GM19467 (cell line): ENCODE measurements around the gene ROR2.
A peak's percentile ranks its signal among the peaks of the same experiment; 100 is the strongest.

Source experiments
- ATAC-seq: cut with Tn5 transposase; IDR thresholded peaks from one replicate; pipeline ENCODE4 v1.9.1; 2021; ENCODE audit warnings: mild to moderate bottlenecking, moderate library complexity; ENCODE audit not compliant: unreplicated experiment

The ROR2 gene

DNA sequence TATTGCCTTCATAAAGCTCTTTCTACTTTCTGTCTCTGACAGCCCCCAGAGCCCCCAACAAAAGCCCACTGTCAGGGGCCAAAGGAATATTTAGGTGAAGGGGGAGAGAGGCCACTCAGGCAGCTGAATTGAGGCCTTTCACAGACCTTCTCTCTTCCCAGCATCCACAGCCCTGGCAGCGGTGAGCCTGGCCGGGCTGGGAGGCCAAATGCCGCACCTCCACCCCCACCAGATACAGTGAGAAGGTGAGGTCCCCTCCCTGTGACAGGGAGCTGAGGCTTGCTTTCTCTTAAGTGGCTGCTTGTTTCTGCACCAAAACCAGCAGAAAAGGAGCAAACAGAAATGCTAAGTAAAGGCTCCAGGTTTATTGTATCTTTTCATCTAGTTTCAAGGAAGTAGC lies 168.1 kb downstream of the ROR2 start:
- no peak for ATAC-seq

DNA sequence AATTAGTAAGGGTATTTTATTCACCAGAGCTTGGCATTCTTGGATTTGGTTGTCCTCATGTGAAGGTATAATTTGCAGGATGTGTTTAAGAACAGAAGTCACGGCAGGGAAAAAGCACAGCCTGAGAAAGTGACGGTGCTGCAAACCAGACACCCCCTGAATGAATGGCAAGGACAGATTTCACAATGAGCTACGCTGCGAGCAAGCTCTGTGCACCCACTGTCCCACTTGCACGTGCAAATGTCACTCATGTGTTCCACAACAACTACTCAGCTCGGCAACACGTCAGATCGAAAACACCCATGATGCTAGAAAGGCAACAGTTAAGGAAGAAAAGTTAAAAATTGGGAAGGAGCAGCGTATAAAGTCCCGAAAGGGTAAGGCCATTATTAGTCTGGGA lies 168.9 kb downstream of the ROR2 start:
- no peak for ATAC-seq

DNA sequence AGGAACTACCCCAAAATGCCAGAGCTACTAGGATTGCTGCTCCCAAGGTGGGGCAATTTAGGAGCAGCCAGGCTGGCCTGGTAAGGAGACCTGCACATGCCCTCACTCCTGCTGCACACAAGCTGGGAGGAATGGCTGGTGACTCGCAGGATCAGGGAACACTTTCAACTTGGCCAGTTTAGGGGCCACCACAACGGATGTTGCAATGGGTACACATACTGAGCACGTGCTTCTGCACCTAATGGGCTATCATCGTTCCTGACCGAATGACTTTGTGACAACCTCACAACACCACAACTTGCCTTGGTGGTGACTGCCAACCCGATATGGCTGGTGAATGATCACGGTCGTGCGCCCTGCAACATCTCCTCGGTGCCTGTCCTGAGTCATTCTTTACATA lies 172.0 kb downstream of the ROR2 start:
- ATAC-seq = no peak

DNA sequence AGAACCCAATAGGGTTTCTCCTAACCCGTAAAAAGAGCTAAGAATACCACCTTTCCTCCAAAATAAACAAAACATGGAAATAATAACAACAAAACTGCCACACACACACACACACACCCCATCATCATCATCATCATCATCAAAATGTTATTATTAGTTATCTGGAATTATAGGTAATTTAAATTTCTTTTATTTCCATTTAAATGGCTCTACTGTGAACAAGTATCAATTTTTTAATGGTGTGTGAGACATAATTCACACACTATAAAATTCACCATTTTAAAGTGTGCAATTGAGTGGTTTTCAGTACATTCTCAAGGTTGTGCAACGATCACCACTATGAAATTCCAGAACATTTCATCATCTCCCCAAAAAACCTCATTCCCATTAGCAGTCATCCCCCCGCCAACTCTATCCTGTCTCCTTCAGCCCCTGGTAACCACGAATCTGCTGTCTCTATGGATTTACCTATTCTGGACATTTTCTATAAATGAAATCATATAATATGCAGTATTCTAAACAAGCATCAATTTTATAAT lies 172.7 kb downstream of the ROR2 start:
- ATAC-seq = no peak

DNA sequence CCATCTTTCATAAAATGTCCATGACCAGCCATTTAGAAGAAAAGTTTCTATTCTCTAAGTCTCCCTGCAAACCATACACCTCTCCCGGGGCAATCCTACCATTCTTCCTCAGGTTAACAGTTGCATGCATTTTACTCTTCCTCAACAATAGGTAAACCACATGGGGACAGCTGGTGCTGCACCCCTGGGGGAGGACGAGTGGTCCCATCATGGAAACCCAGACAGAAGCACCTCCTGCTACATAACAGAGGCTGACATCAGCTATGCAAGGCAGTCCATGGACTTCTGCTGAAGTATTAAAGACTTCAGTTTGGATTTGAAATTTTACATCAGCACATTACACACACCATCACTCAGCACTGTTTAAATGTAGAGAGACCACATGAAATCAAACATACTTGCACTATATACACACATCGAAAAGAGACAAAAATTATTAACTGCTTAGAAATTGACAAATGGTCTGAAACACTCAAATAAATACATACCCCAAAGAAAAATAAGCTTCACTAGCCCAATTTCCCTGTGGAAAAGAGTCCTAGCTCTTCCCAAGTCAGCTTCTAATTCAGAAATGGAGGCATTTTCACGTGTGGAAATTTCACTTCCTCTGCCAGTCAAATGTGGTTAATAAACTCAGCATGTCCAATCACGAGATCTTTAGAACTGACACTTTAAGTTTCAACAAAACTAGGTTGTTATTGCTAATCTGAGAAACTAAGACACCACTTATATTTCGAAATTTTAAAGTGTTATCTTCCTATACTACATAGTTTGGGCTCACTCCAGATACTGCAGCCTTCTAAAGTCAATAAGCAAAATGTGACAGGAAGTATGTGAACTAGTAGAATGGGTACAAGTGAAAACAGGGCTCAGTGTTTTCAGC lies 173.4 kb downstream of the ROR2 start:
- no peak for ATAC-seq

DNA sequence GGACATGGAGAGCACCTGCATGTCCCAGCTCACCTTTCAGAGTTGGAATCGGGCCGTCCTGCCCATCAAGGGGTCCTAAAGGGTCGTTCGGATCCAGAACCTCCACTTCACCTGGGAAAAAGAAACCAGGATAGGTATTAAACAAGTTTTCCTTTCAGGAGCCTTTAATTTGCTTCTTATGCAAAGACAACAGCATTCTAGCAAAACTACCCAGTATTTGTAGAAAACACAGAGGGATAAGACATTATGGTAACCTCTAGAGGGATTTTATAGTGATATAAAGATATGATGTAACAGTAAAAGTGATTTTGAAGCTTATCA lies 174.4 kb downstream of the ROR2 start:
- ATAC-seq = no peak

DNA sequence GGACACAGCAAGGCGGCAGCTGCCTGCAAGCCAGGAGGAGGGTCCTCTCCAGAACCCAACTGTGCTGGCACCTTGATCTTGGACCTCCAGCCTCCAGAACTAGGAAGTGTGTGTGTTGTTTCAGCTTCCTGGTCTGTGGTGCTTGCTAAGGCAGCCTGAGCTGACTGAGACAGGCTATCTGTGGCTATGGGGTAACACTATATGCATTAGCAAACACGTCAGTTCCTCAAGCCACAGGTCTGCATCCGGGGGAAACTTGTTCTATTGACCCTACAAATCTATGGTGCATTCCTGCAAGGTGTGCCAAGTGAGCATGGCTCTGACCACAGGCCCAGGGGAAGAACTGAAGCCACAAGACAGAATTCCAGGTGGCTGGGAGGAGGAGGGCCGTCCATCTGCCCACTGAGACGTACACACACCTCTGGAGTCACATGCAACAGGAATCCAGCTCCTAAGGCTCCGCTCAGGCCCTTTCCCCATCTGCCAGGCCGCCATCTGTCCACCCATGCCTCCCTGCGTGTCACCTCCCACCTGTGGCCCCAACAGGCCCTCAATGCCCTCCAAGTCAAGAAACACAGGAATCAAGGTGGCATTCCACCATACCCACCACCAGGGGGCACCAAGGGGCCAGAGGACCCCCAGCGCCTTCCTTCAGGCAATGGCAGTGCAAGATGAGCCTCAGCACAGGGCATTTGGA lies 174.9 kb downstream of the ROR2 start:
- peak; percentile 75 for ATAC-seq

DNA sequence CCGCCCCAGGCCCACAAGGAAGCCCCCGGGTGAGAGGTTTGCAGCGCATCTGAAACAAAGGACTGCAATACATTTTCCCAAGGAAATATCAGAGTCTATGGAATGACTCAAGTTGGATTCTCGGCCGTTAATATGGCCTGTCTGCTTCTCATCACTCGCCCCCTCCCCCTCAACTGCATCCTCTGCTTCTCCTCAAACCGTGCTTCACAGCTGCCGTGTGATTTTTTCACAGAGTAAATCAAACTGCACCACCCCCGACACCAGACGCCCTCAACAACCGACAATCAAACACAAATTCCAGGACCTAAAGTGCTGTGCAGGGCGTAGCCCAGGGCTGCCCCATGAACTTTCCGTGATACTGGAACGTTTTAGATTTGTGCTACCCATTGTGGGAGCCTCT lies 176.9 kb downstream of the ROR2 start:
- ATAC-seq = no peak

DNA sequence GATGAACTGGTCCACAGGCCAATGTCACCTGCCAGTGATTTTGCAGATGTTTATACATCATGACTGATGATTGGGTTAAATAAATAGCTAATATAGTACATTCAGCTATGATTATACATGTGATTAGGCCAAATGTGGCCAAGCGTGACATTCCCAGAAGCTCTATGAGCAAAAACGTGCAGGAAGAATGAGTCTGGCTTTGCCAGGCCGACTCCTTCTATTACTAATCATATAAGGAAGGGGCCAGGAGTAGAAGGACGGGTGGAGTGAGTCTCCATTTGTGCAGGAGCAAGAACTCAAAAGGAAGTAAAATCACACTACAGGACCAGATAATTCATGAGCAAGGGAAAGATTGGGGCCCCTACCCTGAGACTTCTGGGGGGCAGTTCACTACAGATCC lies 178.2 kb downstream of the ROR2 start:
- ATAC-seq = no peak

DNA sequence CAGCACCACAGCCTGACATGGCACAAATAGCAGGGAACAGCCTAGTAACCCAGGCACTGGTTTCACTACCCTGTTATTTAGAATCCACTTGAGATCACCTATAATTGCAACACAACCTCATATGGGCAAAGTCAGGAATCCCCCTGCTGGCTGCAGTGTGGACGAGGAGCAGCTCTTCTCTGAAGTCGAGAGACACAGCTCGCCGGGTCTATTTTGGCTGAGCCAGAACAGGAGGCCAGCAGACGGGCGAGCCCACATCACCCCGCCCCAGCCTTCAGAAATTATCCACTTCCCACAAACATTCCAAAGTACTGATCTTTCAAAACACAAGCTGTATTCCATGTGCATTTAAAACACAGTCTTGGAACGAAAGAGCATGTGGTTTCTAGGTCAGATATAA lies 179.0 kb downstream of the ROR2 start:
- no peak for ATAC-seq

DNA sequence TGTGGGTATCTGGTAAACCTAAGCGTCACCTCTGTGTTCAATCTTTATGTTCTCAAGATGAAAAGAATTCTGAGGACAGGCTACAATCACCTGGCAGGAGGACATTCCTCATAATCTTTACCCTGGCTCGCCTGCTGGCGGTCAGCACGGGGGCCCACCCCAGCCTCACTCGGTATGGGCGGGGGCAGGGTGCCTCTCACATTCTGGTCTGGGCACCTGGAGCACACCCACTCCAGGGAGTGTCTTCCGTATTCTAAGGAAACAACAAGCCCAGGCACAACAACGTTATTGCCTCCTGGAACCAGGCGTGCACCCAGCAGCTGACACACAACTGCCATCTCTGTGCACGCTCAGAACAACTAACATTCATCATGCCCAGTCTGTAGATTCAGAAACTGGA lies 179.8 kb downstream of the ROR2 start:
- no peak for ATAC-seq

DNA sequence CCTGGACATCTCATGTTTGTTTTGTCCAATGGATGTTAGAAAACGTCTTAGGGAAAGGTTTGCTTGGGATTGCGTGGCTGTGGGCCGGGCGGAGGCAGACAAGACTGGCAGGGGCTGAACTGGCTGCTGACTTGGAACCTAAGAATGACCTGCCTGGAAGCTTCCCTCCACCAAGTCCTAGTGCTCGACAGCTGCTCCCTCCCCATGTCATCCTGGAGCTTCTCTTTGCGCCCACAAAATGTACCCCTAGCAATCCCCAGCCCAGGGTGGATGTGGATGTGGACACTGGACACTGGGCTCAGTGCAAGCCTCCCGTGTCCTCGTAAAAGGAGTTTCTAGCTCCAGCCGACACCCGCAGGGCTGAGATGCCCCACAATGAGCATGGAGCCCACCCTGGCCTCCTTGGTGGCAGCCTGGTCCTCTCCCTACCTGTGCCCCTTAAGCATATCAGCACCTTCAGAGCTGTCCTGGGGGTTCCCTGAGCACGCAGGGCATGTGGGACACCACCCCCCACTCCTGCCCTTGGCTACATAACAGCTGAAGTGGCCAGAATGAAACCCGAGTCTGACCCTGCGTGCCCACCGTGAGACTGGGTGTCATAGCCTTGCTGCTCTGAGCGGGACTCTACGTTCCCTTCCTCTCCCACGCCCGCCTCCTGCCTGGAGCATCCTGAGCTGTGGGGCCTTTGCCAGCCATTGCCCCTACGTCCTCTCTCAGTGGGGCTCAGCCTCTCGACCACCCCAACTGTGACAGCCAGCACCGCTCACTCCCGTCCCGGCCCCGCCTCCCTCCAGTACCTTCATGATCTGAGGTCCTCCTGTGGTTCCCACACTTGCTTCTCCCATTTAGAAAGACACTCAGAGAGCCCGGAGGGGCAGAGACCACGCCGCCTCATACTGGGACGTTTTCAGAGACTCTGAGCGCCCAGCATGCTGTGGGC lies 180.8 kb downstream of the ROR2 start:
- ATAC-seq = no peak

DNA sequence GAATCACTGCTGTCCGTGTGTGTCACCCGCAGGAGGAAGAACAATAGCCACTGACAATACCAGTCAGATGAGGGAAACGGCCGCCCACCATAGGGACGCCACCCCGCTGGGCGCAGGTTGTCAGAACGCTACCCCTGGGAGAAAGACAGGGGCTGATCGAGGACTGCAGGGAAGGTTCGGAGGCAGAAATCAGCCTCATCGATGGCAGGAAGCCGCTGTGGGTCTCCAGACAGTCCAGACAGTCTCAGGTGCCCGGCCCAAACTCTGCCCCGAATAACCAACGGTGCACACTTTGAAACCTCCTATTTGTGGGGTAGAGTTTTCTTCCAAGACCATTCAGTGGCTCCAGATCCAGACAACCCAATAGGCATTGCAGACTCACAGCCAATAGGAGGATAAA lies 181.5 kb downstream of the ROR2 start:
- ATAC-seq = no peak

DNA sequence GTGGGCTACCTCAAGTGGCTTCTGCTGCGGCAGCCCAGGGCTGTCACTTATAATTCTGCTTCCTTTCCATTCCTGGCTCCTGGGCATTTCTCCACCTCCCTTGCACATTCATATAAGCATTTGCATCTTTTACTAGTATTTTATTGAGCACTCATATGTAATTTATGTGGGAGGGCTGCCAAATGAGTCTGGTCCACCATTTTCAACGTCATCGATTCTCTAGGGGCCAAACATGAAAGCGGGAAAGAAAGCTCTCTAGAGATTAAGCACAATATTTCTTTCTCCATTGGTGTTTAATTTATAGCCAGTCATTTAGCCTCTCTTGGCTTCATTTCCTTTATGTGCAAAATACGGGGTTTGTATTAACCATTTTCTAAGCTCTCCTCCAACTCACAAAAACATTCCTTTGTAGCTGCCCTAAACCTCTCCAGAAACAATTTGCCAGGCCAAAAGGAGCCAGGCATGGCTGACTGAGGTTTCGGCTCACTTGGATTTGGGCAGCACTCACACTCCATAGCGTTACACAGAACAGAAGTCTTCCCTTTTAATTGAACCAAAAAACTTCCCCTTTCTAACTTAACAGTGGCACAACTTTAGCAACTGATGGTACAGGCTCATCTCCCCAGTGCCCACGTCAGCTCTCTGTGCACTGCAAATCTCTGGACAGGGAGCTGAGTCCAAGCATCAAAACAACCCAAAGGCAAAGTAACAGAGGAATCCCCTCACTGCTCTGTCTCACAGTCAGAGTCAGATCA lies 183.5 kb downstream of the ROR2 start:
- ATAC-seq = no peak

DNA sequence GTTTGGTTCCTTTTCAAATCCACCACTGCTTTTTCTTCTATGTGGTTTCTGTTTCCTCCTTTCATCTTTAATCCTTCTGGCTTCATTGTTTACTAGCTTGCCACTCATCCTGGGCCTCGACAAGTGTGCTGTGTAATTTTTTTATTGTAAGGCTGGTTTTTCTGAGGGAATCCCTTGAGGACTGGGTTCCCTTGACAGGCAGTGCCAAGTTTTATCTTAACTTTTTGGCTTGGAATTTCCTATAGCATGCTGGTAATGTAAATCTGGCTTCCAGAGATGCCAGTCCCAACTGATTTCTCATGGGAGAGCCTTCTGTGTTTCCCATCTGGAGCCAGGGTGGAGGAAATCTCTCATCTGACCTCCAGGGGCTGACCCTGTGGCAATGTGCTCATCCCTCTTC lies 184.7 kb downstream of the ROR2 start:
- no peak for ATAC-seq

DNA sequence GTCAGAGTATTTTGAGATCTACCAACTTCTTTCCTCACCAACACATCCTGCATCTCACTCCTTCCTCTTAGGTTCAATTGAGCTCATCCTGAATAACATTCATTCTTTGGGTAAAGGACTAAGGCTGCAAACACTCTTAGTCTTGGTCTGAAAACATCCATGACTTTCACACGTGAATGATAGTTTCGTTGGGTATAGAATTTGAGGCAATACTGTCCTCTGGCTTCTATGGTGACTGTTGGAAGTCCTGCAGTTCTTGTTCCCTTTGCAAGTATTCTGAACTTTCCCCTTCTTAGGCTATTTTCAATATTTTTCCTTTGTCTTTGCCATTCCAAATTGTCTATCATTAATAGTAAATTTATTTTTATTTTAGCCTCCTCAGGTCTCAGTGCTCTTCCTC lies 185.4 kb downstream of the ROR2 start:
- no peak for ATAC-seq

DNA sequence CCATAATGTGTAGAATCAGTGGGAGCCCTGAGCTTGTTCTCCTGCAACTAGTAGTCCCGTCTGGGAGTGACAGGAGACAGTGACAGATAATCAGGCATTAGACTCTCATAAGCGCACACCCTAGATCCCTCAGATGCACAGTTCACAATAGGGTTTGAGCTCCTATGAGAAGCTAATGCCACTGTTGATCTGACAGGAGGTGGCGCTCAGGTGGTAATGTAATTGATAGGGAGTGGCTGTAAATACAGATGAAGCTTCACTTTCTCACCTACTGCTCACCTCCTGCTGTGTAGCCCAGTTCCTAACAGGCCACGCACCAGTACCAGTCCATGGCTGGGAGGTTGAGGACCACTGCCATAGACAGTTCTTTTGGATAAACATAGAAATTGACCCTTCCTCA lies 188.7 kb downstream of the ROR2 start:
- ATAC-seq = no peak

DNA sequence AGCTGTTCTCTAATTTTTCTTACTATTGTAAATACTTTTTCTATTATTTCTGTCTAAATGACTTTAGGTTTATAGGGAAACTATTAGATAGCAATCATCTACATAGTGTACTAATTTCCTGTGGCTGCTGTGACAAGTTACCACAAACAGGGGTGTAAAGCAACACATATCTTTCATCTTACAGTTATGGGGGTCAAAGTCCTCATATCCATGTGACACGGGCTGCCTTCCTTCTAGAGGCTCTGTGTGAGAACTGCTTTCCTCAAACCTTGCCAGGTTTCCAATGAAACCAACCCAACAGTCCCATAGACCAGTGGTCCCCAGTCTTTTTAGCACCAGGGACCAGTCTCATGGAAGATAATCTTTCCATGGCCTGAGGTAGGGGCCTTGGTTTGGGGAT lies 189.1 kb downstream of the ROR2 start:
- ATAC-seq = no peak

DNA sequence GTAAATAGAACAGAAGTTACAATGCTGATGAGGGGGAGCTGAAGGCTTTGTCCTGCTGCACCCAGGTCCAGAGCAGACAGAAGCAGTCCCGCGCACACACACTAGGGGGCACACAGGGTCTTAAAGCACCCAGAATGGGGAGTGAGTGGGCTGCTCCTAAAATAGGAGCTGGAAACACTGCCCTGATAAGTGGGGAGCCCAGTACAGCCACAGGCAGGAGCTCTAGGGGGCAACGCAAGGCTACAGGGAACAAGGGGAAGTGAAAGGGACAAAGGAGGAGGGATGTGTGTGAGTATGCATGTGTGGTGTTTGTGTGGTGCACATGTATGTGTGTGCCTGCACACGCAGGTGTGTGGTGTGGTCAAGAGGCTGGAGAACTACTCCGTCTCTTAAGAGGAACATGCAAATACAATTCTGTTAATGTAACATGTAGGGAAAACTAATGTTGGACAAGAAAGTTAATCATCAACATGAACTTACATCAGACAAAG lies 191.5 kb downstream of the ROR2 start:
- peak; percentile 73 for ATAC-seq

DNA sequence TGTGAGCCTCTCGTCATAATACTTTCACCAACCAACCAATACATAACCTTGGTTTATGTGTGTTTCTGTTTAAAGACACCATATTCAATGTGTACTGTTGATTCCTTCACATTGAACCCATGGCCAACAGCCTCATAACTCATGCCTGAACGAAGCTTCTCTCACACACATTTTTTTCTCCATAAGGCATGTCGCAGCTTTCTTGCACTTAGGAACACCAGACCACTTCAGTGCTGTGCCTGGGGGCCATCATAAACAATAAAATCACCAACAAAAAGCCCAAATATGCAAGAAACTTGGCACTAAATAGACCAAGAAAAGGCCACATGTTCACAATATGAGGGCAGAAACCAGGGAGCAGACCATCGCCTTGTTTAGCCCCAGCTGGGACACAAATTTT lies 192.2 kb downstream of the ROR2 start:
- ATAC-seq = no peak

DNA sequence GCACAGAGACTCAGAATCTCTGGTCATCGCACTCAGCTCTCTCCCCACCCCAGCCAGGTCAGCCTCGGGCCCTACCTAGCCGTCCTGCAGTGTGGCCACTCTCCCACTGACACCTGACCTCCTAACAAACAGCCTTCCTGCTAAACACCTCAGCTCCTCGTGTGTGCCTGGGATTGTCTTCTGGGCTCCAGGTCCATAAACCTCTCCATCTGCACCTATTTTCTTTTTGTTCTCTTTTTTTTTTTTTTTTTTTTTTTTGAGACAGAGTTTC lies 193.6 kb downstream of the ROR2 start:
- ATAC-seq = no peak
